Measurements from ENCODE around the gene MALRD1. TPM values are rescaled to one million over a fixed set of nuclear protein-coding genes. Genes with fewer than 3 reads are reported as not detected.

MALRD1 gene
- total RNA-seq, 1 experiment from 2014 or later = 8.2 TPM

DNA sequence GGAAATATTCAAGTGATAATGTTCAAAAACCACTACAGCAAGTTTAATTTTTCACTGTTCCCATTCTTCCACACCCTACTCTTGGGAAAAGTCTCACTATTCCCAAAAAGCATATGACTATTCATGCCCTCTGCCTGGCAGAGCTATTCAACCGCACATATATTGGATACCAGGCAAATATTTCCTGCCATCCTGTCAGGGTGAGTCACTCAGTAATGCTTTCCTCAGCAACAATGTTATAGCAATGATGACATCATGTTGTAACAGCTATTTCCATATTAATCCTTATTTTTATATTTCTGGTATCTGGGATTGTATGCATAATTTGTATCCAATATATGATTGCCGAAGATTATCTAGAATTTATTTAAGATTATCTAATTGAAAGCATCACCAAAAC lies 653.6 kb downstream of the MALRD1 start:
- ChIA-PET POLR2A (no interaction called here), CTCF (no interaction called here)
- no peaks in the 10 kb centered on the region for H3K36me3 Mint-ChIP-seq (ENCODE audit: insufficient read depth, unreplicated experiment)
- H3K9me3 Mint-ChIP-seq (ENCODE audit: unreplicated experiment) = no peaks in the 10 kb centered on the region
- BruUV-seq (replicated peaks) = no TSS peak
- no peak overlapping the region for H3K4me3 Mint-ChIP-seq (ENCODE audit: unreplicated experiment)
- TF ChIP-seq, protein P1, sequence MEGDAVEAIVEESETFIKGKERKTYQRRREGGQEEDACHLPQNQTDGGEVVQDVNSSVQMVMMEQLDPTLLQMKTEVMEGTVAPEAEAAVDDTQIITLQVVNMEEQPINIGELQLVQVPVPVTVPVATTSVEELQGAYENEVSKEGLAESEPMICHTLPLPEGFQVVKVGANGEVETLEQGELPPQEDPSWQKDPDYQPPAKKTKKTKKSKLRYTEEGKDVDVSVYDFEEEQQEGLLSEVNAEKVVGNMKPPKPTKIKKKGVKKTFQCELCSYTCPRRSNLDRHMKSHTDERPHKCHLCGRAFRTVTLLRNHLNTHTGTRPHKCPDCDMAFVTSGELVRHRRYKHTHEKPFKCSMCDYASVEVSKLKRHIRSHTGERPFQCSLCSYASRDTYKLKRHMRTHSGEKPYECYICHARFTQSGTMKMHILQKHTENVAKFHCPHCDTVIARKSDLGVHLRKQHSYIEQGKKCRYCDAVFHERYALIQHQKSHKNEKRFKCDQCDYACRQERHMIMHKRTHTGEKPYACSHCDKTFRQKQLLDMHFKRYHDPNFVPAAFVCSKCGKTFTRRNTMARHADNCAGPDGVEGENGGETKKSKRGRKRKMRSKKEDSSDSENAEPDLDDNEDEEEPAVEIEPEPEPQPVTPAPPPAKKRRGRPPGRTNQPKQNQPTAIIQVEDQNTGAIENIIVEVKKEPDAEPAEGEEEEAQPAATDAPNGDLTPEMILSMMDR (IDR thresholded peaks at IDR 0.05; ENCODE audit: insufficient read depth in 1 of 2, low read depth in 1 of 2, low read length in 1 of 2, severe bottlenecking in 1 of 2, unreplicated experiment in 1 of 2) = no peak
- Histone ChIP-seq H3K36me3 (ENCODE audit: control insufficient read depth, insufficient read depth, low read length) (no peaks in the 10 kb centered on the region), H3K4me3 (ENCODE audit: low read depth, low read length) (no peak overlapping the region), H3K27me3 (replicated peaks; ENCODE audit: control insufficient read depth, insufficient read depth, low read length) (no peaks in the 10 kb centered on the region), H3K4me1 (no peaks in the 10 kb centered on the region), H3K9me3 (no peaks in the 10 kb centered on the region)
- no peak for DNase-seq
- no peaks in the 10 kb centered on the region for H3K27me3 Mint-ChIP-seq (ENCODE audit: insufficient read depth, unreplicated experiment)
- intact Hi-C loops (cut with micrococcal nuclease; ENCODE audit: unreplicated experiment) = no loop called here
- H3K27ac Mint-ChIP-seq (ENCODE audit: unreplicated experiment) = no peak overlapping the region
- no peaks in the 10 kb centered on the region for H3K4me1 Mint-ChIP-seq (ENCODE audit: low read depth, unreplicated experiment)

DNA sequence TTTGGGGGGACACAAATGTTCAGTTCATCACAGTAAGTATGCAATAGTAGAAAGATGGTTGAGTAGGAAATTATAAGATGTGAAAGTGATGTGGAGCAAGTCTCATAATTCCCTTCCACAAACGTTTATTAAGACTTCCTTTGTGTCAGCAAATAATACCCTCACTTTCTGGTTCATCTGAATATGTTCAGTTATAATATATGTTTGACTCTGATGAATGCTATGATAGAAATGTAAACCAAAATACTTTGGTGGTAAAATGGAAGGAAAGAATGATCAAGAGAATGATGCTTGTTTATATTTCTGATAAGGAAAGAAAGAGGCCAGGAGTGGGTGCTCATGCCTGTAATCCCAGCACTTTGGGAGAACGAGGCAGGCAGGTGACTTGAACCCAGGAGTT lies 655.9 kb downstream of the MALRD1 start:
- no peak overlapping the region for H3K4me3 ChIP-seq (ENCODE audit: low read depth, low read length)
- H3K36me3 Mint-ChIP-seq (ENCODE audit: insufficient read depth, unreplicated experiment) = no peaks in the 10 kb centered on the region
- TF ChIP-seq, protein P1 (IDR thresholded peaks at IDR 0.05; ENCODE audit: insufficient read depth in 1 of 2, low read depth in 1 of 2, low read length in 1 of 2, severe bottlenecking in 1 of 2, unreplicated experiment in 1 of 2) = no peak
- H3K9me3 Mint-ChIP-seq (ENCODE audit: unreplicated experiment) = no peaks in the 10 kb centered on the region
- ChIA-PET POLR2A (no interaction called here), CTCF (no interaction called here)
- H3K4me3 Mint-ChIP-seq (ENCODE audit: unreplicated experiment) = no peak overlapping the region
- no peaks in the 10 kb centered on the region for H3K27me3 Mint-ChIP-seq (ENCODE audit: insufficient read depth, unreplicated experiment)
- no peaks in the 10 kb centered on the region for H3K4me1 Mint-ChIP-seq (ENCODE audit: low read depth, unreplicated experiment)
- H3K9me3 ChIP-seq = no peaks in the 10 kb centered on the region
- no TSS peak for BruUV-seq (replicated peaks)
- no peak for DNase-seq
- no peak overlapping the region for H3K27ac Mint-ChIP-seq (ENCODE audit: unreplicated experiment)
- no peaks in the 10 kb centered on the region for H3K4me1 ChIP-seq
- intact Hi-C loops (cut with micrococcal nuclease; ENCODE audit: unreplicated experiment) = no loop called here
- H3K36me3 ChIP-seq (ENCODE audit: control insufficient read depth, insufficient read depth, low read length) = no peaks in the 10 kb centered on the region
- H3K27me3 ChIP-seq (replicated peaks; ENCODE audit: control insufficient read depth, insufficient read depth, low read length) = no peaks in the 10 kb centered on the region

DNA sequence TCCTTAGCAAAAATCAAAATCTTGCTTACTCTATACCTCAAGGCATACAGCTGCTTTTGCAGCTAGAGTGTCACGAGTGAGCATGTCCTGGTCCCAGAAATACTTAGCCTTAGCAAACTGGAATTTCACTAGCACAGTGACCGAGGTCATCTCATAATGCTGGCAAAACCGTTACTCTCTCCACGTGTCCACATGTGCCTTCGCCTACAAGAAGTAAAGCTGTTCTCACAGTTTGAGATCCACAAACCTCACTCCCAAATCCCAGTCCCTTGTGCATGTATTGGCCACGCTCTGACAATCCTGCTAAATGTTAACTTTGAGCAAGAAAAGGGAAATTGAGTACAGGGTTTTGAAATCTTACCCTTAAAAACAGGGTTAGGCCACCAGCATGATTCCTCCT lies 656.6 kb downstream of the MALRD1 start:
- H3K9me3 ChIP-seq = no peaks in the 10 kb centered on the region
- TF ChIP-seq, protein P1 (IDR thresholded peaks at IDR 0.05; ENCODE audit: insufficient read depth in 1 of 2, low read depth in 1 of 2, low read length in 1 of 2, severe bottlenecking in 1 of 2, unreplicated experiment in 1 of 2) = no peak
- no peak for DNase-seq
- Mint-ChIP-seq H3K4me3 (ENCODE audit: unreplicated experiment) (no peak overlapping the region), H3K9me3 (ENCODE audit: unreplicated experiment) (no peaks in the 10 kb centered on the region), H3K27me3 (ENCODE audit: insufficient read depth, unreplicated experiment) (no peaks in the 10 kb centered on the region), H3K4me1 (ENCODE audit: low read depth, unreplicated experiment) (no peaks in the 10 kb centered on the region), H3K36me3 (ENCODE audit: insufficient read depth, unreplicated experiment) (no peaks in the 10 kb centered on the region), H3K27ac (ENCODE audit: unreplicated experiment) (no peak overlapping the region)
- no peaks in the 10 kb centered on the region for H3K27me3 ChIP-seq (replicated peaks; ENCODE audit: control insufficient read depth, insufficient read depth, low read length)
- BruUV-seq (replicated peaks) = no TSS peak
- POLR2A ChIA-PET = no interaction called here
- H3K4me1 ChIP-seq = no peaks in the 10 kb centered on the region
- H3K4me3 ChIP-seq (ENCODE audit: low read depth, low read length) = no peak overlapping the region
- H3K36me3 ChIP-seq (ENCODE audit: control insufficient read depth, insufficient read depth, low read length) = no peaks in the 10 kb centered on the region
- intact Hi-C loops (cut with micrococcal nuclease; ENCODE audit: unreplicated experiment) = no loop called here
- CTCF ChIA-PET = no interaction called here
